Osteocyte (in vitro differentiated cells): Measurements from ENCODE around the gene WDR86. TPM values are rescaled to one million over a fixed set of nuclear protein-coding genes. Genes with fewer than 3 reads are reported as not detected.

Experiments
- DNase-seq: peaks from one replicate; pipeline ENCODE4 v3.0.0; 2021; ENCODE audit warnings: mixed read lengths; ENCODE audit not compliant: unreplicated experiment; ENCODE audit errors: extremely low spot score
- H3K27ac Mint-ChIP-seq: one replicate; pipeline ENCODE4 v1.8.0; 2021; ENCODE audit warnings: mild to moderate bottlenecking, mixed read lengths; ENCODE audit not compliant: unreplicated experiment
- H3K27me3 Mint-ChIP-seq: one replicate; pipeline ENCODE4 v1.8.0; 2021; ENCODE audit warnings: mixed read lengths; ENCODE audit not compliant: unreplicated experiment
- H3K36me3 Mint-ChIP-seq: one replicate; pipeline ENCODE4 v1.8.0; 2021; ENCODE audit warnings: mixed read lengths; ENCODE audit not compliant: unreplicated experiment
- H3K4me1 Mint-ChIP-seq: one replicate; pipeline ENCODE4 v1.8.0; 2021; ENCODE audit warnings: mixed read lengths; ENCODE audit not compliant: unreplicated experiment
- H3K4me3 Mint-ChIP-seq: one replicate; pipeline ENCODE4 v1.8.0; 2021; ENCODE audit warnings: mild to moderate bottlenecking, moderate library complexity, mixed read lengths; ENCODE audit not compliant: unreplicated experiment
- H3K9me3 Mint-ChIP-seq: one replicate; pipeline ENCODE4 v1.8.0; 2021; ENCODE audit warnings: mixed read lengths; ENCODE audit not compliant: unreplicated experiment
- total RNA-seq: library from RNA; stranded (reverse); gene quantifications from 2 replicates; pipeline ENCODE4 v1.2.1, GENCODE V29; 2021
- TF ChIP-seq, protein P1 (sequence below): fragments of 200-600 bp; sonication (generic); IDR thresholded peaks from 2 replicates; pipeline ENCODE4 v1.5.0; 2021; ENCODE audit warnings: antibody characterized with exemption, mild to moderate bottlenecking, moderate library complexity

Gene WDR86
- total RNA-seq, 1 donor from 2014 or later, result not detected

- DNase-seq, result no peak
These were observed 5.7 kb upstream of the WDR86 start for GRCh38 chr7:151415375-151416105.

GRCh38 chr7:151413241-151413640 lies 3.4 kb upstream of the WDR86 start:
- TF ChIP-seq, protein P1, sequence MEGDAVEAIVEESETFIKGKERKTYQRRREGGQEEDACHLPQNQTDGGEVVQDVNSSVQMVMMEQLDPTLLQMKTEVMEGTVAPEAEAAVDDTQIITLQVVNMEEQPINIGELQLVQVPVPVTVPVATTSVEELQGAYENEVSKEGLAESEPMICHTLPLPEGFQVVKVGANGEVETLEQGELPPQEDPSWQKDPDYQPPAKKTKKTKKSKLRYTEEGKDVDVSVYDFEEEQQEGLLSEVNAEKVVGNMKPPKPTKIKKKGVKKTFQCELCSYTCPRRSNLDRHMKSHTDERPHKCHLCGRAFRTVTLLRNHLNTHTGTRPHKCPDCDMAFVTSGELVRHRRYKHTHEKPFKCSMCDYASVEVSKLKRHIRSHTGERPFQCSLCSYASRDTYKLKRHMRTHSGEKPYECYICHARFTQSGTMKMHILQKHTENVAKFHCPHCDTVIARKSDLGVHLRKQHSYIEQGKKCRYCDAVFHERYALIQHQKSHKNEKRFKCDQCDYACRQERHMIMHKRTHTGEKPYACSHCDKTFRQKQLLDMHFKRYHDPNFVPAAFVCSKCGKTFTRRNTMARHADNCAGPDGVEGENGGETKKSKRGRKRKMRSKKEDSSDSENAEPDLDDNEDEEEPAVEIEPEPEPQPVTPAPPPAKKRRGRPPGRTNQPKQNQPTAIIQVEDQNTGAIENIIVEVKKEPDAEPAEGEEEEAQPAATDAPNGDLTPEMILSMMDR, result no peak
- no peaks in the 10 kb centered on the region for H3K36me3 Mint-ChIP-seq
- no peak for DNase-seq
- peaks cover 3% of the 10 kb centered on the region for H3K9me3 Mint-ChIP-seq
- peaks cover 78% of the 10 kb centered on the region for H3K27me3 Mint-ChIP-seq
- peaks cover 10% of the 10 kb centered on the region for H3K4me1 Mint-ChIP-seq
- no peak overlapping the region for H3K4me3 Mint-ChIP-seq
- no peak overlapping the region for H3K27ac Mint-ChIP-seq

More at GRCh38 chr7:151415375-151416105, 5.7 kb upstream of the WDR86 start:
- H3K4me1 Mint-ChIP-seq, result peaks cover 3% of the 10 kb centered on the region
- TF ChIP-seq, protein P1, result no peak
- peaks cover 6% of the 10 kb centered on the region for H3K9me3 Mint-ChIP-seq
- peaks cover 2% of the 10 kb centered on the region for H3K36me3 Mint-ChIP-seq
- H3K27me3 Mint-ChIP-seq, result peaks cover 69% of the 10 kb centered on the region
- no peak overlapping the region for H3K4me3 Mint-ChIP-seq
- H3K27ac Mint-ChIP-seq, result no peak overlapping the region

- Mint-ChIP-seq H3K27ac (no peak overlapping the region), H3K27me3 (peaks cover 76% of the 10 kb centered on the region), H3K9me3 (no peaks in the 10 kb centered on the region), H3K36me3 (no peaks in the 10 kb centered on the region), H3K4me3 (no peak overlapping the region), H3K4me1 (peaks cover 10% of the 10 kb centered on the region)
- TF ChIP-seq, protein P1, result no peak
- DNase-seq, result no peak
These were observed 2.5 kb upstream of the WDR86 start for GRCh38 chr7:151412318-151412717.

DNA sequence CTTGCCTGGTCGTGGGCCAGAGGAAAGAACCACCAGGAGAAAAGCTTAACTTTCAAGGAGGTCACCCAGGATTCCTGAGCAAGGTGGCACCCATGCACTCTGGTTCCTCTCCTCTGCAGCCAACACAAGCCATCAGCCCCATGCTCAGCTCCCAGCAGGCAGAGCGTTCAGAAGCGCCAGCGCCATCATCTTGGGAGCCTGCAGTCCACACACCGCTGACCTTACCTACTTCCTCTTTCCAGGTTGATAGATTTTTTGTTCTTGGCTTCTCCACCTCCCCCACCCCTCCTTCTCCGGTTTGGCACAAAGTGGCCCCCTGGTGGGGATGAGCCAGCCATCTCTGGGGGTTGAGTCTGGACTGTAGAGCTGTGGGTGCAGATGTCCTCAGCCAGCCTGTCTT lies 1.7 kb upstream of the WDR86 start:
- no peak for DNase-seq
- no peak overlapping the region for H3K27ac Mint-ChIP-seq
- TF ChIP-seq, protein P1, result no peak
- H3K27me3 Mint-ChIP-seq, result peaks cover 72% of the 10 kb centered on the region
- peaks cover 10% of the 10 kb centered on the region for H3K4me1 Mint-ChIP-seq
- H3K4me3 Mint-ChIP-seq, result no peak overlapping the region
- H3K36me3 Mint-ChIP-seq, result no peaks in the 10 kb centered on the region
- H3K9me3 Mint-ChIP-seq, result no peaks in the 10 kb centered on the region

DNA sequence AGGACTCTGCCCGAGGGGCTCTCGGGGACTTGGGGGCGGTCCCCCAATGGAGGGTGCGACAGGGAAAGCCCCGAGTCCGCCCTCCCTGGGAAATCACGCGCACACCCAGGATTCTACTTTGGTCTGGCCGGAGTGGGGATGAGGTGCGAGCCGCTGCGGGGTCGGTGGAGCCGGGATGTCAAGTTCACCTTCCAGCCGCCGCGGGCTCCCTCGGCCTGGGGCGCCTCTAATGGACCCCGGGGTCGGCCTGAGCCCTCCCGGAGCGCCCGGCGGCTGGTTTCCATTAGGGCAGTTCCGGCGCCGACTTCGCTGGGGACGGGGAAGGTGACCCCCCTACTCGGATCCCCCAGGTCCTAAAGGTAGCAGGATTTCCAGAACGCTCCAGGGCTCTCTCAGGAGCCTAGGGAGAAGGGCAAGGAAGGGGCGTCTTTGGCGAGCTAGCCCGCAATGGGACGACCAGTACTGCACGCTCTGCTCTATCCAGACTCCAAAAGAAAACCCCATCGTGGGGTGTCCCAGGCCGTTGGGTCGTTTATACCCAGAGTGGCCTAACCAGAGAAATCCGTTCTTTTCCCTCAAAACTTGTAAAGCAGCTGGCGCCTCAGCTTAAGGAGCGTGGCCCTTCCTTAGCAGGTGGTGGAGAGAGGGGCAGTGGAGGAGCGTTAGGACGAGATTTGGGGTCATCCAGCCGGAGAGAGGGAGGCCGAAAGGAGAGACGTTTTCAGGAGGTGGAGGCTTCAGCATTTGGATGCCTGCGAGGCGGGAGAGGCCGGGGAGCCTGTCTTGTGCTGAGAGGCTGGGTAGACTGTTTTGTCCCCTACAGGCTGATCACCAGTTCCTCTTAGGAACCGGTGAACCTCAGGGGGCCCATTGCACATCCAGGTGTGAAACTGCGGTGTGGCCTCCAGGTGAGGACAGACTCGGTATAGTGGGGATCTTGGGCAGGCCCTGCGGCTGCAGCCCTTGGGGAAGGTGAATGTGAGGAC lies 860 bp upstream of the WDR86 start:
- Mint-ChIP-seq H3K27me3 (peaks cover 67% of the 10 kb centered on the region), H3K4me1 (peaks cover 10% of the 10 kb centered on the region), H3K4me3 (peak overlapping the region; percentile 63), H3K9me3 (no peaks in the 10 kb centered on the region), H3K27ac (no peak overlapping the region), H3K36me3 (no peaks in the 10 kb centered on the region)
- DNase-seq, result no peak
- TF ChIP-seq, protein P1, result no peak
